C4-2B (cell line): ENCODE measurements around the gene DAP3.

Source experiments
- ZFX ChIP-seq: fragments of 450-650 bp; IDR thresholded peaks from 2 replicates; pipeline ENCODE4 v1.6.1; 2017
- TF ChIP-seq, protein P1 (sequence below): fragments of 450-650 bp; conservative IDR thresholded peaks from 2 replicates; pipeline ENCODE4 v1.5.1; 2017; ENCODE audit warnings: mild to moderate bottlenecking

DNA sequence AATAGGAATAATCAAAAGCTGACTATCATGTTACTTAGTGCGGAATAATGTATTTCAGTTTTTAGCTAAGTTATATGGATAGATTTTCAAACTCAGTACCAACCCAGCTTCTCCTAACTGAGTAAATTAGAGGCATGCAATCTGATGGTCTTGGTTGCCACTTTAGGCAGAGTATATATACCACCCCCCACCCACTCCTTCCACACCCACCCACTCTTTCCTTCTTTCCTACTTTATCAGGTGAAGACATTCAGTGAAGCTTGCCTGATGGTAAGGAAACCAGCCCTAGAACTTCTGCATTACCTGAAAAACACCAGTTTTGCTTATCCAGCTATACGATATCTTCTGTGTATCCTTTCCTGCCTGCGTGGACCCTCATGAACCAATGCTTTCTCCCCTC is 36.3 kb downstream of the DAP3 start:
- TF ChIP-seq, protein P1, sequence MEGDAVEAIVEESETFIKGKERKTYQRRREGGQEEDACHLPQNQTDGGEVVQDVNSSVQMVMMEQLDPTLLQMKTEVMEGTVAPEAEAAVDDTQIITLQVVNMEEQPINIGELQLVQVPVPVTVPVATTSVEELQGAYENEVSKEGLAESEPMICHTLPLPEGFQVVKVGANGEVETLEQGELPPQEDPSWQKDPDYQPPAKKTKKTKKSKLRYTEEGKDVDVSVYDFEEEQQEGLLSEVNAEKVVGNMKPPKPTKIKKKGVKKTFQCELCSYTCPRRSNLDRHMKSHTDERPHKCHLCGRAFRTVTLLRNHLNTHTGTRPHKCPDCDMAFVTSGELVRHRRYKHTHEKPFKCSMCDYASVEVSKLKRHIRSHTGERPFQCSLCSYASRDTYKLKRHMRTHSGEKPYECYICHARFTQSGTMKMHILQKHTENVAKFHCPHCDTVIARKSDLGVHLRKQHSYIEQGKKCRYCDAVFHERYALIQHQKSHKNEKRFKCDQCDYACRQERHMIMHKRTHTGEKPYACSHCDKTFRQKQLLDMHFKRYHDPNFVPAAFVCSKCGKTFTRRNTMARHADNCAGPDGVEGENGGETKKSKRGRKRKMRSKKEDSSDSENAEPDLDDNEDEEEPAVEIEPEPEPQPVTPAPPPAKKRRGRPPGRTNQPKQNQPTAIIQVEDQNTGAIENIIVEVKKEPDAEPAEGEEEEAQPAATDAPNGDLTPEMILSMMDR: no peak
- TF ChIP-seq ZFX: no peak
